ENCODE results near the gene PLEKHJ1.

The PLEKHJ1 gene

GRCh38 chr19:2269244-2270156 lies 33.4 kb upstream of the PLEKHJ1 start:
- DNase-seq: peak; percentile 97

GRCh38 chr19:2268861-2269243 lies 32.7 kb upstream of the PLEKHJ1 start:
- DNase-seq: no peak

GRCh38 chr19:2268480-2268830 lies 32.3 kb upstream of the PLEKHJ1 start:
- no peak for DNase-seq

DNA sequence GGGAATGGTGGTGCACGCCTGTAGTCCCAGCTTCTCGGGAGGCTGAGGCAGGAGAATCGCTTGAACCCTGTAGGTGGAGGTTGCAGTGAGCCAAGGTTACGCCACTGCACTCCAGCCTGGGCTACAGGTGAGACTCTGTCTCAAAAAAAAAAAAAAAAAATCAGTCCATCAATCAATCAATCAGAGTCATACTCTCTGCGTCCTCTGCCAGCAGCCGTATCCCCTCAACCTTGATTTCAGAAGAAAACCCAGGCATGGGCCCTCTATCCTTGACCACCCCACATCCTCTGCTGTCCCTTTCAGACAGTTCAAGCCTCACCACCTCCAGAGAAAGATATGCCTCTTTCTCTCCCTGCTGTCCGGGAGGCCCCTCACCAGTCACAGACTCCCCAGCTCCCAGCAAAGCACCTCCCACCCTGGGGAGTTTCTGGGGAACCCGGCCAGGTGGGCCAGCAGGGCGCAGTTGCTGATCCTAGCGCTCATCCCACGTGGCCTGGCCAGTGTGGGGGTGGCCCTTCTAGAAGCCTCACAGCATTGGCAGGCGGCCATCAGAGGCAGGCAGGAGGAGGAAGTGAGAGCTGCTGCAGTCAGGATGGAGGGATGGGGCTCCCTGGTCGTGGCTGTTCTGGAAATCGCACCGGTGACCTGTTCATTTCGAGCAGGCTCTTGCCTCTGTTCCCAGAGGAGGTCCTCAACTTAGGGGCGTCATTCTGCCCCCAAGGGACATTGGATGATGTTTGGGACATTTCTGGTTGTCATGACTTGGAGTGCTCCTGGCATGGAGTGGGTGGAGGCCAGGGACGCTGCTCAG lies 30.3 kb upstream of the PLEKHJ1 start:
- DNase-seq: peak; percentile 84

GRCh38 chr19:2261438-2262172 lies 25.5 kb upstream of the PLEKHJ1 start:
- no peak for DNase-seq

DNA sequence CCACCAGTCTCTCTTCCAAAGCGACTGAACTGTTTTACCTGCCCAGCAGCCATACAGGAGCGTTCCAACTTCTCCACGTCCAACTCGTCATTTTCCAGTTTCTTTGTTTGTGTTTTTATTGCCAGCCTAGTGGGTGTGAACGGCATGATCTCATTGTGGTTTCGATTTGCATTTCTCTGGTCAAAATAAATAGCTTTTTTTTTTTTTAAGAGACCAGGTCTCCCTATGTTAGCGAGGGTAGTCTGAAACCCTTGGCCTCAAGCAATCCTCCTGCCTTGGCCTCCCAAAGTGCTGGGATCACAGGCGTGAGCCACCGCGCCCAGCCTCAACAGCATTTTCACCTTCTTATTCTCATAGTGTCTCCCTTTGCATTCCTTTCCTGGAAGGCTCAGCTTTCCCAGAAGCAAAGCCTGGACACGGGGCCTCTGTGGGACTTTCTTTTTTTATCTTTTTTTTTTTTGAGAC lies 24.2 kb upstream of the PLEKHJ1 start:
- no peak for DNase-seq

GRCh38 chr19:2259336-2259735 lies 23.2 kb upstream of the PLEKHJ1 start:
- no peak for DNase-seq

GRCh38 chr19:2255982-2256685 lies 20.0 kb upstream of the PLEKHJ1 start, which contains the start of gene JSRP1:
Gene JSRP1 (minus strand): TSS chr19:2256417. CDS start chr19:2255314, 1,103 bp downstream.
- no peak for DNase-seq

GRCh38 chr19:2255112-2255845 lies 19.1 kb upstream of the PLEKHJ1 start:
- no peak for DNase-seq

DNA sequence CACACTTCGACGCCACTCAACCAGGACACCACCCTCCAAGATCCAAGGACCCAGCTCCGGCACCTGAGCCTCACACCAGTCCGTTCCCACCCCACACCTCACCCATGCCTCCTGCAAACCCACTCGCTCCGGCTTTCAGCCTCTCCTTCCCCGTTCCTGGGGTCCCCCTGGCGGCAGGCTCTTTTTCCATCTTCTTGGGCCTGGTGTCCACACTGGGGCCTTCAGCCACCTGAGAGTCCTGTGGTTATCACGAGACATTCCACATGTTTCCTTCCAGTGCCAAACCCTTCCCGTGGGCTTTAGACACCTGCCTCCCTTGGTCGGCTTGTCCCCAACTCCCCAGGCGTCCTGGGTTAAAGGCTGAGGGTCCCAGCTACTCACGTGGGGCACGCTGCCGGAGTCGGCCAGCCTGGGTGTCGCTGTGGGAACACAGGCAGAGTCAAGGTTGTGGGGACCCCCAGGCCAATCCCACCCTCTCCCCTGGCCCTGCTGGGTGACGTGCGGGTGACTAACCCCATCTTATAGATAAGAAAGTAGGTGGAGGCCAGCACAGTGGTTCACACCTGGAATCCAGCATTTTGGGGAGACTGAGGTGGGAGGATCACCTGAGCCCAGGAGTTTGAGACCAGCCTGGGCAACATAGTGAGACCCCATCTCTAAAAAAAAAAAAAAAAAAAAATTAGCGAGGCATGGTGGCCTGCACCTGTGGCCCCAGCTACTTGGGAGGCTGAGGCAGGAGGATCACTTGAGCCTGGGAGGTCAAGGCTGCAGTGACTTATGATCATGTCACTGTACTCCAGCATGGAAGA lies 18.1 kb upstream of the PLEKHJ1 start:
- peak; percentile 36 for DNase-seq

- DNase-seq: no peak
These were observed 17.3 kb upstream of the PLEKHJ1 start for GRCh38 chr19:2253106-2254063.

GRCh38 chr19:2252797-2253105 lies 16.6 kb upstream of the PLEKHJ1 start:
- no peak for DNase-seq

DNA sequence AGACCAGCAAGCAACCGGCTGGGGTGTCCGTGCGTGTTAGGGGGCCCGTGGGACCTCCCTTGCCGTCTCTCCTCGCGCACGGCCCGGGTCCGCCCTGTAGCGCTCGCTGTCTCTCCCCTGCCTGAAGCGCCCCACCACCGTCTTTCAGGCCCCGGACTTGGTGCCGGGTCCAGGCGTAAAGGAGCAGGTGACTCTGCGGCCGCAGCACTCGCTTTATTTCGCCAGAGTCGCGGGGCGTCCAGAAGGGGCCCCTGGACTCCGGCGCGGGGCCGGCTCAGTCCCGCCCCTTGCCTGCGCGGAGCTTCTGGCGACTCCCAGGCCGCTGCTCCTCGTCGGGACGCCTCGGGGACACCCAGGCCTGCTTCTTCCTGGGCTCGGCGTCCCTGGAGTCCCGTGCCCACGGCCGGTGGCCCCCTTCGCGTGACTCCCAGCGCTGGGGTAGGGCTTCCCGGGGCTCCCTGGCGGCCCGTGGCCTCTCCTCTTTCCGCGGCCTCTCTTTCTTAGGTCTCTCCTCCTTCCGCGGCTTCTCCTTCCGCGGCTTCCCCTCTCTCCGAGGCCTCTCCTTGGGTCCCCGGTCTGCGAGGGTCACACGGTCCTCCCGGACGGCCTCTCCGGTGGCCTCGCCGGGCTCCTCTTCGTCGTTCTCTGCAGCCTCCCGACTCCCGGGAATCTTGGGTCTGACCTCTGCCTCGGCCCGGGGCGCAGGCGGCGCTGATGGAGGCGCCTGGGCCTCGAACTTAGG lies 16.1 kb upstream of the PLEKHJ1 start:
- DNase-seq: no peak

GRCh38 chr19:2251106-2252054 lies 15.3 kb upstream of the PLEKHJ1 start:
- DNase-seq: no peak

- DNase-seq: no peak
These were observed 14.6 kb upstream of the PLEKHJ1 start for GRCh38 chr19:2250766-2251105.

DNA sequence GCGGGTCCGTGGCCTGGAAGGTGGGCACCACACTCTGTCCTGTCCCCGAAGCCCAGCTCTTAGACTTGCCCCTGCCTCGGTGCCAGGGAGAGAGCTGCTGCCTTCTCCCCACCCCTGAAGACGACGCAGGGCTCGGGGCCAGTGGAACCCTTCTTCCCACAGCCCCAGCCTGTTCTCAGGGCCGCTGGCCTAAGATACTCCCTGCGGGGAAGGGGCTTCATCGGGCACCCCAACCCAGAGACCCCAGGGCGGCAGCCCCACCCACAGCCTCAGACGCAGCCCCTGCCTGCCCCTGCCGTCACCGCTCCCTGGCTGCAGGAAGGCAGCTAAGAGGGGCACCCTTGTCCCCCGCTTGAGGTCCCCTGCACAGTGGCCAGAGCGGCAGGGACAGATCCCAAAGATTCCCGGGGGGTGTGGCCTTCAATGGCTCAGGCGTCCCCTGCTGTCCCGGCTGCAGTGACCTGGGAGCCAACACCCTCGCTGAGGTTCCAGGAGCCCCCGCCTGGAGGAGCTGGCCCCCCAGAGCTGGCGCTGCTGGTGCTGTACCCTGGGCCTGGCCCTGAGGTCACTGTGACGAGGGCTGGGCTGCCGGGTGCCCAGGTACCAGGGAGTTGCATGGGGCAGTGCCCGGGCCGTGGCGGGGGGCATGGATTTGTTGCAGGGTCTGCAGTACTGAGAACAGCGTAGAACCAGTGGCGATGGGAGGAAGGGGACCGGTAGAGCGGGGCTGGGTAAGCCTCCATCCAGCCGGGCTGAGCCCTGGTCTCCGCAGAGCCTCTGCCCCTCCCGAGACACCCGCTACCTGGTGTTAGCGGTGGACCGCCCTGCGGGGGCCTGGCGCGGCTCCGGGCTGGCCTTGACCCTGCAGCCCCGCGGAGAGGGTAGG lies 14.0 kb upstream of the PLEKHJ1 start:
- no peak for DNase-seq

Measured in fibroblast of skin of right biceps (primary cell).